ENCODE measurements around the gene MTM1.

GRCh38 chrX:150690126-150690525 lies 121.7 kb downstream of the MTM1 start:
- TF ChIP-seq MAX (IDR thresholded peaks at IDR 0.05) = no peak
- TF ChIP-seq, protein P1, sequence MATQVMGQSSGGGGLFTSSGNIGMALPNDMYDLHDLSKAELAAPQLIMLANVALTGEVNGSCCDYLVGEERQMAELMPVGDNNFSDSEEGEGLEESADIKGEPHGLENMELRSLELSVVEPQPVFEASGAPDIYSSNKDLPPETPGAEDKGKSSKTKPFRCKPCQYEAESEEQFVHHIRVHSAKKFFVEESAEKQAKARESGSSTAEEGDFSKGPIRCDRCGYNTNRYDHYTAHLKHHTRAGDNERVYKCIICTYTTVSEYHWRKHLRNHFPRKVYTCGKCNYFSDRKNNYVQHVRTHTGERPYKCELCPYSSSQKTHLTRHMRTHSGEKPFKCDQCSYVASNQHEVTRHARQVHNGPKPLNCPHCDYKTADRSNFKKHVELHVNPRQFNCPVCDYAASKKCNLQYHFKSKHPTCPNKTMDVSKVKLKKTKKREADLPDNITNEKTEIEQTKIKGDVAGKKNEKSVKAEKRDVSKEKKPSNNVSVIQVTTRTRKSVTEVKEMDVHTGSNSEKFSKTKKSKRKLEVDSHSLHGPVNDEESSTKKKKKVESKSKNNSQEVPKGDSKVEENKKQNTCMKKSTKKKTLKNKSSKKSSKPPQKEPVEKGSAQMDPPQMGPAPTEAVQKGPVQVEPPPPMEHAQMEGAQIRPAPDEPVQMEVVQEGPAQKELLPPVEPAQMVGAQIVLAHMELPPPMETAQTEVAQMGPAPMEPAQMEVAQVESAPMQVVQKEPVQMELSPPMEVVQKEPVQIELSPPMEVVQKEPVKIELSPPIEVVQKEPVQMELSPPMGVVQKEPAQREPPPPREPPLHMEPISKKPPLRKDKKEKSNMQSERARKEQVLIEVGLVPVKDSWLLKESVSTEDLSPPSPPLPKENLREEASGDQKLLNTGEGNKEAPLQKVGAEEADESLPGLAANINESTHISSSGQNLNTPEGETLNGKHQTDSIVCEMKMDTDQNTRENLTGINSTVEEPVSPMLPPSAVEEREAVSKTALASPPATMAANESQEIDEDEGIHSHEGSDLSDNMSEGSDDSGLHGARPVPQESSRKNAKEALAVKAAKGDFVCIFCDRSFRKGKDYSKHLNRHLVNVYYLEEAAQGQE (IDR thresholded peaks at IDR 0.05; ENCODE audit: low read depth) = no peak
- no peak for TF ChIP-seq USF1 (IDR thresholded peaks at IDR 0.05)
- no peak for TF ChIP-seq TAF1 (IDR thresholded peaks at IDR 0.05; ENCODE audit: low read depth)
- TF ChIP-seq TEAD4 (IDR thresholded peaks at IDR 0.05) = peak; percentile 47; the same call in 1 of the 2 replicates
- peak; percentile 63; the same call in 1 of the 2 replicates for TF ChIP-seq NFIC (IDR thresholded peaks at IDR 0.05)

Data from Ishikawa (cell line).